Measurements from ENCODE around the gene EPB41L2. TPM values are rescaled to one million over a fixed set of nuclear protein-coding genes. Genes with fewer than 3 reads are reported as not detected.

The EPB41L2 gene
- total RNA-seq, 2 experiments from 2014 or later = 9.5 to 12.3 TPM

- TF ChIP-seq CTCF (IDR thresholded peaks at IDR 0.05) = no peak
- Histone ChIP-seq H3K27me3 (ENCODE audit: control insufficient read depth in 1 of 2, insufficient read depth in 2 of 2, low read length in 2 of 2) (no peaks in the 10 kb centered on the region), H3K4me1 (ENCODE audit: insufficient read depth, low read length) (no peaks in the 10 kb centered on the region), H3K4me3 (ENCODE audit: low read length) (no peak overlapping the region), H3K9me3 (ENCODE audit: control insufficient read depth in 1 of 2, insufficient read depth in 1 of 2, low read length in 2 of 2) (no peaks in the 10 kb centered on the region), H3K27ac (ENCODE audit: low read depth in 1 of 2, low read length in 2 of 2) (no peak overlapping the region), H3K36me3 (ENCODE audit: insufficient read depth, low read length) (no peaks in the 10 kb centered on the region)
- intact Hi-C loops (cut with DNase I, micrococcal nuclease) = no loop called here
- ChIA-PET CTCF (no interaction called here), POLR2A (no interaction called here)
- Mint-ChIP-seq H3K9me3 (no peaks in the 10 kb centered on the region), H3K4me1 (ENCODE audit: low read depth) (peaks cover 5% of the 10 kb centered on the region), H3K27me3 (no peaks in the 10 kb centered on the region), H3K4me3 (no peak overlapping the region), H3K27ac (no peak overlapping the region), H3K36me3 (ENCODE audit: low read depth) (no peaks in the 10 kb centered on the region)
- ATAC-seq (ENCODE audit: poor library complexity) (no peak), DNase-seq (no peak)
Measured at GRCh38 chr6:131036143-131036542, 26.9 kb downstream of the EPB41L2 start.

- H3K27me3 ChIP-seq (ENCODE audit: control insufficient read depth in 1 of 2, insufficient read depth in 2 of 2, low read length in 2 of 2) = no peaks in the 10 kb centered on the region
- ChIA-PET POLR2A (no interaction called here), CTCF (no interaction called here)
- no peak overlapping the region for H3K4me3 Mint-ChIP-seq
- no peak for TF ChIP-seq CTCF (IDR thresholded peaks at IDR 0.05)
- peaks cover 5% of the 10 kb centered on the region for H3K4me1 Mint-ChIP-seq (ENCODE audit: low read depth)
- H3K27ac ChIP-seq (ENCODE audit: low read depth in 1 of 2, low read length in 2 of 2) = no peak overlapping the region
- no peaks in the 10 kb centered on the region for H3K4me1 ChIP-seq (ENCODE audit: insufficient read depth, low read length)
- no peaks in the 10 kb centered on the region for H3K9me3 ChIP-seq (ENCODE audit: control insufficient read depth in 1 of 2, insufficient read depth in 1 of 2, low read length in 2 of 2)
- intact Hi-C loops (cut with DNase I, micrococcal nuclease) = no loop called here
- H3K27me3 Mint-ChIP-seq = no peaks in the 10 kb centered on the region
- no peaks in the 10 kb centered on the region for H3K9me3 Mint-ChIP-seq
- no peak overlapping the region for H3K27ac Mint-ChIP-seq
- H3K4me3 ChIP-seq (ENCODE audit: low read length) = no peak overlapping the region
- H3K36me3 ChIP-seq (ENCODE audit: insufficient read depth, low read length) = no peaks in the 10 kb centered on the region
- DNase-seq (no peak), ATAC-seq (ENCODE audit: poor library complexity) (no peak)
- H3K36me3 Mint-ChIP-seq (ENCODE audit: low read depth) = no peaks in the 10 kb centered on the region
Measured at GRCh38 chr6:131035582-131035981, 27.5 kb downstream of the EPB41L2 start.

- Histone ChIP-seq H3K9me3 (ENCODE audit: control insufficient read depth in 1 of 2, insufficient read depth in 1 of 2, low read length in 2 of 2) (no peaks in the 10 kb centered on the region), H3K4me1 (ENCODE audit: insufficient read depth, low read length) (no peaks in the 10 kb centered on the region), H3K27me3 (ENCODE audit: control insufficient read depth in 1 of 2, insufficient read depth in 2 of 2, low read length in 2 of 2) (no peaks in the 10 kb centered on the region), H3K36me3 (ENCODE audit: insufficient read depth, low read length) (no peaks in the 10 kb centered on the region), H3K4me3 (ENCODE audit: low read length) (no peak overlapping the region), H3K27ac (ENCODE audit: low read depth in 1 of 2, low read length in 2 of 2) (no peak overlapping the region)
- no peaks in the 10 kb centered on the region for H3K9me3 Mint-ChIP-seq
- ATAC-seq (ENCODE audit: poor library complexity) (no peak), DNase-seq (no peak)
- no peak overlapping the region for H3K27ac Mint-ChIP-seq
- no peak for TF ChIP-seq CTCF (IDR thresholded peaks at IDR 0.05)
- no peak overlapping the region for H3K4me3 Mint-ChIP-seq
- H3K4me1 Mint-ChIP-seq (ENCODE audit: low read depth) = peaks cover 5% of the 10 kb centered on the region
- ChIA-PET CTCF (no interaction called here), POLR2A (no interaction called here)
- intact Hi-C loops (cut with DNase I, micrococcal nuclease) = no loop called here
- H3K27me3 Mint-ChIP-seq = no peaks in the 10 kb centered on the region
- no peaks in the 10 kb centered on the region for H3K36me3 Mint-ChIP-seq (ENCODE audit: low read depth)
Measured at GRCh38 chr6:131033631-131034030, 29.4 kb downstream of the EPB41L2 start.

Measured in CD4-positive, alpha-beta T cell (primary cell).